Activated CD8-positive, alpha-beta T cell treated with anti-CD3 and anti-CD28 coated beads, Interleukin-2, amount 10 ng/mL, durations not matched to agents 7 days and 5 days (primary cell): ENCODE measurements around the gene LDLRAD2. TPM values are rescaled to one million over a fixed set of nuclear protein-coding genes. Genes with fewer than 3 reads are reported as not detected.

Source experiments
- ATAC-seq: fragments of 150-1000 bp; cut with Tn5 transposase; one replicate; pipeline ENCODE4 v1.10.0; 2021; ENCODE audit warnings: moderate library complexity
- CTCF ChIA-PET: fragments of 350-600 bp; sonication (Branson Sonifier 250); formaldehyde crosslinking; loops from one replicate; lab custom pipeline; 2021; ENCODE audit warnings: antibody characterized with exemption; lab: Charles Lee
- POLR2A ChIA-PET: fragments of 350-600 bp; sonication (Branson Sonifier 250); formaldehyde crosslinking; loops from one replicate; lab custom pipeline; 2021; ENCODE audit warnings: antibody characterized with exemption; lab: Charles Lee
- DNase-seq: peaks from one replicate; pipeline ENCODE4 v3.0.0-alpha.2; 2020
- H3K27ac Mint-ChIP-seq: one replicate; pipeline ENCODE4 v1.8.0; 2021; ENCODE audit warnings: mild to moderate bottlenecking, mixed read lengths
- H3K27me3 Mint-ChIP-seq: one replicate; pipeline ENCODE4 v1.8.0; 2021; ENCODE audit warnings: low read depth, mixed read lengths
- H3K36me3 Mint-ChIP-seq: one replicate; pipeline ENCODE4 v1.8.0; 2021; ENCODE audit warnings: low read depth, mixed read lengths
- H3K4me1 Mint-ChIP-seq: one replicate; pipeline ENCODE4 v1.8.0; 2021; ENCODE audit warnings: low read depth, mixed read lengths
- H3K4me3 Mint-ChIP-seq: one replicate; pipeline ENCODE4 v1.8.0; 2021; ENCODE audit warnings: mild to moderate bottlenecking, mixed read lengths
- H3K9me3 Mint-ChIP-seq: one replicate; pipeline ENCODE4 v1.8.0; 2022; ENCODE audit warnings: mixed read lengths; ENCODE audit not compliant: insufficient read depth
- total RNA-seq, 2 experiments: library from RNA; stranded (reverse); gene quantifications; one replicate each; pipeline ENCODE4 v1.2.3, GENCODE V29; 2021

LDLRAD2 gene
- total RNA-seq, 2 experiments from 2014 or later = not detected

GRCh38 chr1:21860971-21861370, 48.9 kb downstream of the LDLRAD2 start:
- H3K36me3 Mint-ChIP-seq = no peaks in the 10 kb centered on the region
- no peak overlapping the region for H3K4me3 Mint-ChIP-seq
- no peaks in the 10 kb centered on the region for H3K27me3 Mint-ChIP-seq
- CTCF ChIA-PET = no interaction called here
- H3K4me1 Mint-ChIP-seq = peaks cover 15% of the 10 kb centered on the region
- POLR2A ChIA-PET = no interaction called here
- H3K27ac Mint-ChIP-seq = no peak overlapping the region
- ATAC-seq (no peak), DNase-seq (no peak)
- no peaks in the 10 kb centered on the region for H3K9me3 Mint-ChIP-seq

- no peaks in the 10 kb centered on the region for H3K36me3 Mint-ChIP-seq
- H3K27me3 Mint-ChIP-seq = no peaks in the 10 kb centered on the region
- peaks cover 20% of the 10 kb centered on the region for H3K4me1 Mint-ChIP-seq
- POLR2A ChIA-PET = no interaction called here
- no peak overlapping the region for H3K4me3 Mint-ChIP-seq
- no peak for DNase-seq
- no peak overlapping the region for H3K27ac Mint-ChIP-seq
- no peaks in the 10 kb centered on the region for H3K9me3 Mint-ChIP-seq
- CTCF ChIA-PET = no interaction called here
- ATAC-seq = no peak
Measured at GRCh38 chr1:21861602-21862429, 49.8 kb downstream of the LDLRAD2 start.

DNA sequence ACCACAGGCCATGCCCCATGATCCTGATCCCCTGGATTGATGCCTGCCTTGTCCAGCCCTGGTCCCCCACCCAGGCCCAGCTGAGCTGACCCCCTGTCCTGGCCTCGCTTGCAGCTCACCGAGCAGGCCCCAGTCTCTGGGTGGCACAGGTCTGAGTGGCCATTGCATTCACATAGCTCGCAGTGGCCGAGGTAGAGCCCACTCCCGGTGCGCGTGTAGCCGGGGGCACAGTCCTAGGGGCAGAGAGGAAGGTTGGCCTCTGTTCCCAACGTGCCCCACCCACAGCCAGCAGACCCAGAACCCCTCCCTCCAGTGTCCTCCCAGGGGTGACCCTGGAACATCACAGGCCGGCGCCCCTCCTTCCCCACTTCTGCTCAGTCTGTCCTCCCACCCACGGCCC, 51.9 kb downstream of the LDLRAD2 start:
- CTCF ChIA-PET = no interaction called here
- H3K27ac Mint-ChIP-seq = no peak overlapping the region
- POLR2A ChIA-PET = no interaction called here
- H3K36me3 Mint-ChIP-seq = no peaks in the 10 kb centered on the region
- H3K27me3 Mint-ChIP-seq = no peaks in the 10 kb centered on the region
- DNase-seq = no peak
- peaks cover 5% of the 10 kb centered on the region for H3K4me1 Mint-ChIP-seq
- H3K4me3 Mint-ChIP-seq = no peak overlapping the region
- H3K9me3 Mint-ChIP-seq = no peaks in the 10 kb centered on the region
- no peak for ATAC-seq

- Mint-ChIP-seq H3K27me3 (no peaks in the 10 kb centered on the region), H3K36me3 (no peaks in the 10 kb centered on the region), H3K27ac (no peak overlapping the region), H3K4me1 (peaks cover 5% of the 10 kb centered on the region), H3K4me3 (no peak overlapping the region), H3K9me3 (no peaks in the 10 kb centered on the region)
- ChIA-PET CTCF (no interaction called here), POLR2A (no interaction called here)
- DNase-seq (no peak), ATAC-seq (no peak)
Measured at GRCh38 chr1:21864730-21865129, 52.7 kb downstream of the LDLRAD2 start.

GRCh38 chr1:21865609-21865942, 53.5 kb downstream of the LDLRAD2 start:
- H3K36me3 Mint-ChIP-seq = no peaks in the 10 kb centered on the region
- no peak for DNase-seq
- H3K27ac Mint-ChIP-seq = no peak overlapping the region
- no peaks in the 10 kb centered on the region for H3K27me3 Mint-ChIP-seq
- CTCF ChIA-PET = no interaction called here
- ATAC-seq = no peak
- H3K4me1 Mint-ChIP-seq = peaks cover 5% of the 10 kb centered on the region
- no peak overlapping the region for H3K4me3 Mint-ChIP-seq
- POLR2A ChIA-PET = no interaction called here
- H3K9me3 Mint-ChIP-seq = no peaks in the 10 kb centered on the region

GRCh38 chr1:21865943-21866706, 54.1 kb downstream of the LDLRAD2 start:
- H3K27me3 Mint-ChIP-seq = no peaks in the 10 kb centered on the region
- H3K9me3 Mint-ChIP-seq = no peaks in the 10 kb centered on the region
- ChIA-PET CTCF (no interaction called here), POLR2A (no interaction called here)
- ATAC-seq (no peak), DNase-seq (no peak)
- no peak overlapping the region for H3K27ac Mint-ChIP-seq
- no peaks in the 10 kb centered on the region for H3K36me3 Mint-ChIP-seq
- H3K4me3 Mint-ChIP-seq = no peak overlapping the region
- peaks cover 5% of the 10 kb centered on the region for H3K4me1 Mint-ChIP-seq

DNA sequence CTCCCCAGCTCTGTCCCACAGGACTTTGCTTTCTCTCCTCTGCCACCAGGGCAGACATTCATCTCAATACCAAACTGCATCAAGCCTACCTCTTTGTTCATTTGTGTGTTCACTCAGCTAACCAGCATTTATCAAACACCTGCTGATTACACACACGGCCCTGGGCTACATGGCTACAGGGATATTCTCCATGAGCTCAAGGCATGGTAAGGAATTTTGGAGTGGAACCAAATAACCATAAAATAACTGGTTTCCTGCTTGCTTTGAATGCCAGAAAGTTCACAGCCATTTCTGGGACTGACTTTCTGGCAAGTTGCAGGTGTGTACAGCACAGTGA, 54.6 kb downstream of the LDLRAD2 start:
- POLR2A ChIA-PET = no interaction called here
- Mint-ChIP-seq H3K4me3 (no peak overlapping the region), H3K9me3 (no peaks in the 10 kb centered on the region), H3K4me1 (peaks cover 5% of the 10 kb centered on the region), H3K27ac (no peak overlapping the region), H3K27me3 (no peaks in the 10 kb centered on the region), H3K36me3 (no peaks in the 10 kb centered on the region)
- DNase-seq (no peak), ATAC-seq (no peak)
- CTCF ChIA-PET = no interaction called here

DNA sequence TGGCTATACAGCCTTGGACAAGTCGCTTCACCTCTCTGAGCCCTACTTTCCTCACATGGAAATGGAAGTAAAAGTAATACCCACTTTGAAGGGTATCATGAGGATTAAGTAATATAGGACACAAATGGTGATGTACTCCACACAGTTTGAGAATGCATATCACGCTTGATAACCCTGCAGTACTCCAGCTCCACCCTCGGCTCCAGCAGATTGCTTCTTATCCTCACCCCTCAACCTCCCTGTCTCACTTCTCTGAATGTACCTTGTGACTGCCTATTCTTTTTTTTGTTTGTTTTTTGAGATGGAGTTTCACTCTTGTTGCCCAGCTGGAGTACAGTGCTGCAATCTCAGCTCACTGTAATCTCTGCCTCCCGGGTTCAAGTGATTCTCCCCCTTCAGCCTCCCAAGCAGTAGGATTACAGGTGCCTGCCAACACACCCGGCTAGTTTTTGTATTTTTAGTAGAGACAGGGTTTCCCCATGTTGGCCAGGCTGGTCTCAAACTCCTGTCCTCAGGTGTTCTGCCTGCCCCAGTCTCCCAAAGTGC, 55.5 kb downstream of the LDLRAD2 start:
- Mint-ChIP-seq H3K27ac (no peak overlapping the region), H3K27me3 (no peaks in the 10 kb centered on the region), H3K9me3 (no peaks in the 10 kb centered on the region), H3K4me3 (no peak overlapping the region), H3K4me1 (peaks cover 5% of the 10 kb centered on the region), H3K36me3 (no peaks in the 10 kb centered on the region)
- DNase-seq (no peak), ATAC-seq (no peak)
- POLR2A ChIA-PET = no interaction called here
- CTCF ChIA-PET = no interaction called here

GRCh38 chr1:21868482-21868881, 56.4 kb downstream of the LDLRAD2 start:
- no peak for ATAC-seq
- Mint-ChIP-seq H3K9me3 (no peaks in the 10 kb centered on the region), H3K36me3 (no peaks in the 10 kb centered on the region), H3K27me3 (no peaks in the 10 kb centered on the region), H3K27ac (no peak overlapping the region), H3K4me3 (no peak overlapping the region), H3K4me1 (peaks cover 5% of the 10 kb centered on the region)
- no peak for DNase-seq
- CTCF ChIA-PET = no interaction called here
- POLR2A ChIA-PET = no interaction called here

- no peaks in the 10 kb centered on the region for H3K9me3 Mint-ChIP-seq
- no peaks in the 10 kb centered on the region for H3K27me3 Mint-ChIP-seq
- POLR2A ChIA-PET = no interaction called here
- CTCF ChIA-PET = no interaction called here
- DNase-seq (no peak), ATAC-seq (no peak)
- H3K4me1 Mint-ChIP-seq = peaks cover 5% of the 10 kb centered on the region
- no peaks in the 10 kb centered on the region for H3K36me3 Mint-ChIP-seq
- H3K27ac Mint-ChIP-seq = no peak overlapping the region
- H3K4me3 Mint-ChIP-seq = no peak overlapping the region
Measured at GRCh38 chr1:21868941-21869454, 56.9 kb downstream of the LDLRAD2 start.

GRCh38 chr1:21869620-21870121, 57.6 kb downstream of the LDLRAD2 start:
- Mint-ChIP-seq H3K4me3 (no peak overlapping the region), H3K4me1 (peaks cover 5% of the 10 kb centered on the region), H3K27ac (no peak overlapping the region), H3K36me3 (no peaks in the 10 kb centered on the region), H3K9me3 (no peaks in the 10 kb centered on the region), H3K27me3 (no peaks in the 10 kb centered on the region)
- ChIA-PET CTCF (no interaction called here), POLR2A (interaction anchor here (0.6 kb wide), 1 partner anchor 146 kb away, joined by 3 read pairs; no protein-coding TSS in a partner anchor)
- ATAC-seq (no peak), DNase-seq (no peak)

DNA sequence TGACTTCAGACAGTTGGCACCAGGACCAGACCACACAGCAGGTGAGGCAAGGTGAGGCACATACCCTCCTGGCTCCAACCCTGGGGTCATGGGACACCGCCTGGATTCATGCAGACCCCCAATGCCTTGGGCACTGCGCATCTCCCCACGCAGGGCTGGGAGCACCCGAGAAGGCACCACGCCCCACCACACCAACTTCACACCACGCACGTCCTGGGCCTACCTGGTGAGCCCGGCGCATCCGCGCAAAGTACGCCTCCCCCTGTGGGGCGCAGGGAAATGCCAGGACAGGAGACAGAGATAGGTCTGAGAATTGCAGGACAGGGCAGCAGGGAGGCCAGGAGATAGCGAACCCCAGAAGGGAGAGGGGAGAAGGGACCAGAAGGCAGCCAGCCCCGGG, 58.5 kb downstream of the LDLRAD2 start:
- no peak for DNase-seq
- Mint-ChIP-seq H3K27ac (no peak overlapping the region), H3K27me3 (no peaks in the 10 kb centered on the region), H3K9me3 (no peaks in the 10 kb centered on the region), H3K36me3 (no peaks in the 10 kb centered on the region), H3K4me1 (peaks cover 5% of the 10 kb centered on the region), H3K4me3 (no peak overlapping the region)
- ChIA-PET POLR2A (no interaction called here), CTCF (no interaction called here)
- no peak for ATAC-seq
